Tibial nerve (tissue), 4 donors: ENCODE data around the gene BACH1. TPM values are rescaled to one million over a fixed set of nuclear protein-coding genes. Genes with fewer than 3 reads are reported as not detected.

Source experiments
- DNase-seq, 2 donors: peaks; one replicate each; pipeline ENCODE4 v3.0.0-alpha.2; 2019; ENCODE audit warnings: low spot score in 2 of 2
- H3K27ac ChIP-seq, 4 donors: fragments of 200-600 bp; sonication (generic) in 3 of 4; one replicate each; pipeline ENCODE4 v1.5.1; 2017 to 2019; ENCODE audit warnings: mild to moderate bottlenecking in 1 of 4
- H3K27me3 ChIP-seq, 2 donors: fragments of 200-600 bp; sonication (generic) in 1 of 2; one replicate each; pipeline versions ENCODE4 v1.5.1 to v1.6.0; 2017 to 2019
- H3K36me3 ChIP-seq, 3 donors: fragments of 200-600 bp; sonication (generic); one replicate each; pipeline ENCODE4 v1.5.1; 2018 to 2019
- H3K4me1 ChIP-seq, 4 donors: fragments of 200-600 bp; sonication (generic) in 3 of 4; one replicate each; pipeline ENCODE4 v1.5.1; 2017 to 2019
- H3K4me3 ChIP-seq, 4 donors: fragments of 200-600 bp; sonication (generic) in 3 of 4; one replicate each; pipeline ENCODE4 v1.5.1; 2017 to 2019; ENCODE audit warnings: mild to moderate bottlenecking in 1 of 4, moderate library complexity in 1 of 4
- H3K9me3 ChIP-seq, 4 donors: fragments of 200-600 bp; sonication (generic) in 3 of 4; one replicate each; pipeline ENCODE4 v1.5.1; 2017 to 2019
- EP300 ChIP-seq, 2 donors: sonication (generic); formaldehyde crosslinking; IDR thresholded peaks; one replicate each; pipeline ENCODE4 v1.6.1; 2017; ENCODE audit warnings: antibody characterized with exemption in 2 of 2, mild to moderate bottlenecking in 1 of 2
- POLR2A ChIP-seq, 2 donors: fragments of 450-650 bp; IDR thresholded peaks; one replicate each; pipeline ENCODE4 v1.6.1; 2017; ENCODE audit warnings: antibody characterized with exemption in 2 of 2, mild to moderate bottlenecking in 2 of 2, moderate library complexity in 2 of 2
- WGBS, 2 donors: methylation state at CpG; one replicate each; pipeline ENCODE4 v1.1.5; 2018; 5-methylcytosine and 5-hydroxymethylcytosine counted together
- total RNA-seq, 4 donors: library from RNA; depleted of rRNA; stranded (reverse); fragments of >200 nt; gene quantifications; one replicate each; pipeline ENCODE4 v1.1.0, GENCODE V29; 2016
- TF ChIP-seq, protein P1 (sequence below), 5 experiments: fragments of 200-600 bp in 3 of 5; fragments of 450-650 bp in 2 of 5; sonication (generic) in 3 of 5; IDR thresholded peaks; one replicate each; pipeline ENCODE4 v1.5.1; 2016 to 2019; ENCODE audit warnings: antibody characterized with exemption in 5 of 5, mild to moderate bottlenecking in 3 of 5, moderate library complexity in 2 of 5

BACH1 gene
- total RNA-seq, 4 donors from 2014 or later, result 38.0 to 46.5 (median 39.9) TPM

DNA sequence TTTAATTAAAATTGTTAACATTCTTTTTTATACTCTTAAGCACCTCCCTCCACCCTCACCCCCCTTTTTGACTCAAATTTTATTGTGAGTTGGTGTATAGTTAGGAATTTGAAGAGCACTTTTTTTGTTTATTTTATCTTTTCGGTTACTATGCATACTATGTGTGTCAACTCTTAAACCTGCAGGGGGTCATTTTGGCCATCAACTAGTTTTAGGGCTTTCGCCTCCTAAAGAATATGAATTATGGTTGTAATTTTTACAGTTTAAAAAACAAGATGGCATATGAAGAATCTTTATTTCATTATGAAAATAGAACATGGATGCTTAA, 9.7 kb downstream of the BACH1 start:
- no peak for TF ChIP-seq POLR2A (IDR thresholded peaks at IDR 0.05)
- TF ChIP-seq, protein P1, sequence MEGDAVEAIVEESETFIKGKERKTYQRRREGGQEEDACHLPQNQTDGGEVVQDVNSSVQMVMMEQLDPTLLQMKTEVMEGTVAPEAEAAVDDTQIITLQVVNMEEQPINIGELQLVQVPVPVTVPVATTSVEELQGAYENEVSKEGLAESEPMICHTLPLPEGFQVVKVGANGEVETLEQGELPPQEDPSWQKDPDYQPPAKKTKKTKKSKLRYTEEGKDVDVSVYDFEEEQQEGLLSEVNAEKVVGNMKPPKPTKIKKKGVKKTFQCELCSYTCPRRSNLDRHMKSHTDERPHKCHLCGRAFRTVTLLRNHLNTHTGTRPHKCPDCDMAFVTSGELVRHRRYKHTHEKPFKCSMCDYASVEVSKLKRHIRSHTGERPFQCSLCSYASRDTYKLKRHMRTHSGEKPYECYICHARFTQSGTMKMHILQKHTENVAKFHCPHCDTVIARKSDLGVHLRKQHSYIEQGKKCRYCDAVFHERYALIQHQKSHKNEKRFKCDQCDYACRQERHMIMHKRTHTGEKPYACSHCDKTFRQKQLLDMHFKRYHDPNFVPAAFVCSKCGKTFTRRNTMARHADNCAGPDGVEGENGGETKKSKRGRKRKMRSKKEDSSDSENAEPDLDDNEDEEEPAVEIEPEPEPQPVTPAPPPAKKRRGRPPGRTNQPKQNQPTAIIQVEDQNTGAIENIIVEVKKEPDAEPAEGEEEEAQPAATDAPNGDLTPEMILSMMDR (IDR thresholded peaks at IDR 0.05), result no peak
- no peak for TF ChIP-seq EP300 (IDR thresholded peaks at IDR 0.05)
- no peak for DNase-seq

DNA sequence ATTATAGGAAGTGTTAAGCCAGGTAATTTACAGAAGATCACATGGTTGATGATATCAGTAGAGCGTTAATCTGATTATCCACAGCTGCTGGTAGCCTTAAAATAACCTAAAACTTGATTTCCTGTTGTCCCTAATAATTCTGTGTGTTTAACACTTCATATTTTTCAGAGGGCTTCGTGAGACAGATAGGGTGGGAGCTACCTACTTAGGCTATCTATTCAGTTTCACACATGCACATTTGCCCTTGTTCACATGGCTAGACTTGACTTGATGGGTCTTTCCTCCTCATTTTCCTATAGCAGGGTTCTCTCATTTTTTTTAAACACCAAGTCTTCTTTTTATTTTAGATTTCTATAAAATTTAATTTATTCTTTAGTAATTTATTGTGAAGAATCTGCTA, 11.0 kb downstream of the BACH1 start:
- 89 to 90% methylated on average over 2 of the region's 2 CpGs for WGBS, 2 donors
- H3K4me1 ChIP-seq, result peaks cover 2 to 65% (median 27%) of the 10 kb centered on the region in 4 donors
- DNase-seq, result no peak

More for the DNA sequence above, 9.7 kb downstream of the BACH1 start:
- peaks cover 0 to 4% (median 0%) of the 10 kb centered on the region in 3 donors for H3K36me3 ChIP-seq
- no peak overlapping the region for H3K27ac ChIP-seq
- 89 to 90% methylated on average over 2 of the region's 2 CpGs for WGBS, 2 donors
- no peaks in the 10 kb centered on the region for H3K27me3 ChIP-seq
- no peaks in the 10 kb centered on the region for H3K9me3 ChIP-seq
- peaks cover 2 to 66% (median 29%) of the 10 kb centered on the region in 4 donors for H3K4me1 ChIP-seq
- no peak overlapping the region for H3K4me3 ChIP-seq

DNA sequence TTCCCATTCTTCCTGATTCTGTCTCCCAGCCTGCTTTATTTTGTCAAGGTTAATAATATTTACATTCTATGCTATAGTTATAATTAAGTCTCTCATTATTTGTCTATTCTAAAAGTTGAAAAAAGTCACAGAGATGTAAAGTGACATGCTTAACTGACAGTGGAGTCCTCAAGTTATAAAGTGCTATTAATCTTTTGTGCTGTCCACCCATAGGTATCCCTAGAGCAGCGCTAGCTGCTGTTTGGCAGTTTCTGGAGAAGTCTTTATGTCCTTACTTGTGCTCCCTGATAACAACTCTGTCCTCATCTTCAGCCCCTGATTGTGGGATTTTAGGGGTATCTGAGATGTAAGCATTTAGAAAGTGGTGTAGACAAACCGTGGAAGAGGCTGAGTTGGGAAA, 13.1 kb downstream of the BACH1 start:
- no peaks in the 10 kb centered on the region for H3K9me3 ChIP-seq
- WGBS, 2 donors, result 97 to 99% methylated on average over 2 of the region's 2 CpGs
- no peak overlapping the region for H3K27ac ChIP-seq
- H3K36me3 ChIP-seq, result peaks cover 0 to 4% (median 0%) of the 10 kb centered on the region in 3 donors
- no peak for DNase-seq
- no peaks in the 10 kb centered on the region for H3K27me3 ChIP-seq
- no peak overlapping the region for H3K4me3 ChIP-seq
- H3K4me1 ChIP-seq, result peaks cover 2 to 64% (median 18%) of the 10 kb centered on the region in 4 donors
- TF ChIP-seq POLR2A (IDR thresholded peaks at IDR 0.05) (no peak), EP300 (IDR thresholded peaks at IDR 0.05) (no peak)
- TF ChIP-seq, protein P1 (IDR thresholded peaks at IDR 0.05), result no peak

More for the DNA sequence above, 11.0 kb downstream of the BACH1 start:
- TF ChIP-seq EP300 (IDR thresholded peaks at IDR 0.05) (no peak), POLR2A (IDR thresholded peaks at IDR 0.05) (no peak)
- TF ChIP-seq, protein P1 (IDR thresholded peaks at IDR 0.05), result no peak
- no peak overlapping the region for H3K27ac ChIP-seq
- peaks cover 0 to 4% (median 0%) of the 10 kb centered on the region in 3 donors for H3K36me3 ChIP-seq
- no peaks in the 10 kb centered on the region for H3K9me3 ChIP-seq
- no peak overlapping the region for H3K4me3 ChIP-seq
- no peaks in the 10 kb centered on the region for H3K27me3 ChIP-seq

DNA sequence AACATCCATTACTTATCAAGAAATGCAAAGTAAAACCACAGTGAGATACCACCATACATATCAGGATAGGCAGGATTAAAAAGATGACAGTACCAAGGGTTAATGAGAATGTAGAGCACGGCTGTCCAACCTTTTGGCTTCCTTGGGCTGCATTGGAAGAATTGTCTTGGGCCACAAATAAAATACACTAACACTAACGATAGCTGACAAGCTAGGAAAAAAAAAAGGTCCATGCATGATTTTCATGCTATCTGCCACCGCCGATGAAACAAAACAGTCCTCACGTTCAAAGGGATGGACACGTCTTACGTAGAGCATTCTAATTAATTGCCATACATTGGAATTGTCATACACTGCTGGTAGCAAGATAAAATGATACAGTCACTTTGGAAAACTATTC, 14.3 kb downstream of the BACH1 start:
- Histone ChIP-seq H3K4me1 (peaks cover 0 to 64% (median 11%) of the 10 kb centered on the region in 4 donors), H3K36me3 (peaks cover 0 to 4% (median 0%) of the 10 kb centered on the region in 3 donors), H3K27ac (no peak overlapping the region), H3K27me3 (no peaks in the 10 kb centered on the region), H3K9me3 (no peaks in the 10 kb centered on the region), H3K4me3 (no peak overlapping the region)
- no peak for DNase-seq
- TF ChIP-seq POLR2A (IDR thresholded peaks at IDR 0.05), result no peak
- no peak for TF ChIP-seq EP300 (IDR thresholded peaks at IDR 0.05)
- TF ChIP-seq, protein P1 (IDR thresholded peaks at IDR 0.05), result no peak
- WGBS, 2 donors, result 81 to 83% methylated on average over 7 of the region's 7 CpGs

DNA sequence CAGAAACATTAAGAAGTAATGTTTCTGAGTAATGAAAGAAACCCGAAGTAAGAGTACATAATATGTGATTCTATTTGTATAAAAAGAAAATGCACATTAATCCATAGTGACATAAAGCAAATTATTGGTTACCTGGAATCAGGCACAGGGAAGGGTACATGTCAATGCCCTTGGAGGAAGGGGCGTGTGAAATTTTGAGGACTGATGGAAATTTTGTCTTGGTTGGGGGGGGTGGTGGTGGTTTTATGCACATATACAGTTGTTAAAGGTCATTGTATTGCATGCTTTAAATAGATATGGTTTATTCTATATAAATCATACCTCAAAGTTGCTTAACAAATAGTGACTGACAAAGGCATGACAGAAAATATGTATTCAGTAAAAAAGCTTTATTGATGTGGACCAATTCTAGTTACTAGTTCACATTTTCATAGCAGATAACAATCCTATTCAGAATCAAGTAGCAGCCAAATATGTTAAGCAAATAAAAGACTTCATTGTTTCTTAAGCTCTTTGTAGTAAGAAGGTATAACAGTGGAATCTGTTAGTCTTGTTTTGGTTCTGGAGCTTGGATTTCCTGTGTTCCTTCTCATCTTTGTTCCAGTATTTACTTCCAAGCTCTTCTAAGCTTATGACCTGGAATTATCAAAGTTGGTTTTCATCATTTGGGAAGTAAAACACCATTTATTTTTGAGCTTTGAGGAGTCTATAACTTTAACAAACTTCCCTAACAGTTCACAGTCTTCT, 15.1 kb downstream of the BACH1 start:
- no peak overlapping the region for H3K27ac ChIP-seq
- no peaks in the 10 kb centered on the region for H3K9me3 ChIP-seq
- H3K36me3 ChIP-seq, result peaks cover 0 to 4% (median 0%) of the 10 kb centered on the region in 3 donors
- no peak overlapping the region for H3K4me3 ChIP-seq
- DNase-seq, result no peak
- TF ChIP-seq POLR2A (IDR thresholded peaks at IDR 0.05), result no peak
- TF ChIP-seq EP300 (IDR thresholded peaks at IDR 0.05), result no peak
- TF ChIP-seq, protein P1 (IDR thresholded peaks at IDR 0.05), result no peak
- H3K27me3 ChIP-seq, result no peaks in the 10 kb centered on the region
- peaks cover 0 to 66% (median 15%) of the 10 kb centered on the region in 4 donors for H3K4me1 ChIP-seq
- 83 to 91% methylated on average over 2 of the region's 2 CpGs for whole genome bisulfite sequencing, 2 donors
